WI38 (cell line): Measurements from ENCODE around the gene GGTA1.

ENCODE experiments used
- H3K4me3 ChIP-seq: 2 replicates; pipeline ENCODE4 v1.5.1; 2011; ENCODE audit warnings: low read depth, mild to moderate bottlenecking, control low read depth, low read length
- TF ChIP-seq, protein P1 (sequence below): IDR thresholded peaks from 2 replicates; pipeline ENCODE4 v1.5.1; 2012; ENCODE audit warnings: low read depth, mild to moderate bottlenecking, control low read depth, low read length

GGTA1 gene

DNA sequence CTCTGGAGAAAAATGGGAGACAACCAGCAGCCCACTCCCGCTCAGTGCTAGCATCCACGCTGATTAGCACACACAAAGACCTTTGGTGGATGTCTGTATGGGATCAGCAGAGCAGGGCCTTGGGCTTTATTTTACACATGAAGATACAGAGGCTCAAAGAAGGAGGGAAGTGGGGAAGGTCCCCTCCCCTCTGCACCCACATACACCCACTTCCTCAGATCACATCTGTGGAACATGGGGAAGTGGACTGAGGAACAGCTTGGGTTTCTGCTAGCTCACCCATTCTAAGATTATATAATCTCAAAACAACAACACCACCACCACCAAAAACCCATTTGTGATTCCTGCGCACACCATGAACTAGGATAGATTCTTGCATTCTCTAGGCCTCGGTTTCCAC, 14.0 kb downstream of the GGTA1 start:
- no peak overlapping the region for H3K4me3 ChIP-seq
- TF ChIP-seq, protein P1, sequence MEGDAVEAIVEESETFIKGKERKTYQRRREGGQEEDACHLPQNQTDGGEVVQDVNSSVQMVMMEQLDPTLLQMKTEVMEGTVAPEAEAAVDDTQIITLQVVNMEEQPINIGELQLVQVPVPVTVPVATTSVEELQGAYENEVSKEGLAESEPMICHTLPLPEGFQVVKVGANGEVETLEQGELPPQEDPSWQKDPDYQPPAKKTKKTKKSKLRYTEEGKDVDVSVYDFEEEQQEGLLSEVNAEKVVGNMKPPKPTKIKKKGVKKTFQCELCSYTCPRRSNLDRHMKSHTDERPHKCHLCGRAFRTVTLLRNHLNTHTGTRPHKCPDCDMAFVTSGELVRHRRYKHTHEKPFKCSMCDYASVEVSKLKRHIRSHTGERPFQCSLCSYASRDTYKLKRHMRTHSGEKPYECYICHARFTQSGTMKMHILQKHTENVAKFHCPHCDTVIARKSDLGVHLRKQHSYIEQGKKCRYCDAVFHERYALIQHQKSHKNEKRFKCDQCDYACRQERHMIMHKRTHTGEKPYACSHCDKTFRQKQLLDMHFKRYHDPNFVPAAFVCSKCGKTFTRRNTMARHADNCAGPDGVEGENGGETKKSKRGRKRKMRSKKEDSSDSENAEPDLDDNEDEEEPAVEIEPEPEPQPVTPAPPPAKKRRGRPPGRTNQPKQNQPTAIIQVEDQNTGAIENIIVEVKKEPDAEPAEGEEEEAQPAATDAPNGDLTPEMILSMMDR = no peak

- TF ChIP-seq, protein P1 = no peak
- no peak overlapping the region for H3K4me3 ChIP-seq
Observed at GRCh38 chr9:121484651-121485446, 14.8 kb downstream of the GGTA1 start.

- TF ChIP-seq, protein P1 = no peak
Observed at GRCh38 chr9:121483473-121484031, 16.1 kb downstream of the GGTA1 start.

DNA sequence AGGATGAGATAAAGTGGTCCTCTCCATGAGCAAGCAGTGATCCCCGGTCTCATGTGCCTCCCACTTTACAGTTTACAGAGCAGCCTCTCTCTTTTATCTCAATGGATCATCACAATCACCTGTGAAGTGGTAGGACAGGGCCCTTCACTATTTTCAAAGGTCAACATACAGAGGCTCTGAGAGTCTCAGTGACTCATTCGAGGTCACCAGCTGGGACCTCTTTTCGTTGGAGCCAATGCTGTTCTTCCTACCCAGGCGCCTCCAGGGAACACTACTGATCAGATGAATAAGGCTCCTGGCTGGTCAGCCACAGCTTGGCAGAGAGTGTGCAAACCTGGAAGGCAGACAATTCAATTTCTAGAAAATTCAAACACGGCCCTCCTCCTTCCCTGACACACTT, 16.6 kb downstream of the GGTA1 start:
- no peak overlapping the region for H3K4me3 ChIP-seq
- TF ChIP-seq, protein P1 = no peak

More at GRCh38 chr9:121483473-121484031, 16.1 kb downstream of the GGTA1 start:
- no peak overlapping the region for H3K4me3 ChIP-seq

DNA sequence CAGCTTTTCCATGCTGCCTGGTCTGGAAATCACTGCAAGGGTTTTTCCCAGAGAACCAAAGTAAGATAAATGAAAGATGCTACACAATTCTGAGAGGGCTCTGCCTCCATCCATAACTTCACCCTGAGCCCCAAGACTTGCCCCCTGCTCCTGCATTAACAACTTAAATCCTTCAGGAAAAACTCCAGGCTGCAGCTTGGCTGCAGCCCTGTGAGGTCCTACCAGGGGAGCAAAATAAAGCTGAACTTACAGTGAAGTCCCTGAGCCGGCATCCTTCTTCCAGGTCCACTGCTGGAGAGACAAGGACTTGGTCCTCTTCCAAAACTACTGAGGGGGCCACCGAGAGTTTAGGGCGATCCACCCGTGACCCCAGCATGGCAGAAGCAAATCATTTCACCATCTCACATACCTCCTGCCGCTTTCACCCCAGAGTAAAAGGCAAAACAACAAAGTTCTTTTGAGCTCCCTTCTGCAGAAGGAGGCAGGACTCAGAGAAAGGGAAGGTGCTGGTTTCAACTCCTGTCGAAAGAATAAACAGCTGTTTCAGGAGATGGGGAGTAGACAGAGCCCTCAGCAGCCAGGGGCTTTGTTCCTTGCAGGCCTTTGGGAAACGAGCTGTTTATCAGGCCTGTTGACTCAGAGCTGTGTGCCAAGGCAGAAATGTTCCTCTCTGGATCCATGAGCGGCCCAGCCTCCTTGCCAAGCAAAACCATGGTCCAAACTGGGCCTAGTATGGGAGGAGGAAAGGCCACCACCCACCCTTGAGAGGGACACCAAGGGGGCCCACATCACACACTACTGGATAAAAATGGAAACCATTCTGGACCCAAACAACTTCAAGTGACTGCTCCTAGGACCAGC, 20.6 kb downstream of the GGTA1 start:
- no peak overlapping the region for H3K4me3 ChIP-seq
- TF ChIP-seq, protein P1 = no peak

GRCh38 chr9:121476156-121476555, 23.5 kb downstream of the GGTA1 start:
- no peak overlapping the region for H3K4me3 ChIP-seq
- TF ChIP-seq, protein P1 = no peak
